K562 treated with DMSO at 1 percent for 48 hours (cell line): Measurements from ENCODE around the gene CD160. TPM values are rescaled to one million over a fixed set of nuclear protein-coding genes. Genes with fewer than 3 reads are reported as not detected.

Experiments used
- total RNA-seq: library from RNA; unstranded; fragments of 300-600 nt; gene quantifications from 2 replicates; pipeline ENCODE4 v1.2.3, GENCODE V29; 2022; ENCODE audit warnings: low replicate concordance; ENCODE audit errors: extremely low read depth

The CD160 gene
- total RNA-seq = not detected in 2 replicates

GRCh38 chr1:145719230-145720079, at the start of gene CD160:
Gene CD160 (plus strand): TSS chr1:145719499. CDS start chr1:145728328, 8,829 bp downstream.

GRCh38 chr1:145707183-145707867, 12.0 kb upstream of the CD160 start, which contains the start of gene PDZK1:
Gene PDZK1 (minus strand): TSS chr1:145707368. CDS start chr1:145688021, 19,347 bp downstream.

Other genes with a start within 250 kb of the CD160 start
- gene GPR89A, start 111.5 kb upstream of the CD160 start, total RNA-seq = not detected in 2 replicates
- gene PDZK1, start 12.1 kb upstream of the CD160 start, total RNA-seq = not detected in 2 replicates
- gene RNF115, start 104.6 kb downstream of the CD160 start, total RNA-seq = not detected in 2 replicates
- gene POLR3C, start 104.7 kb downstream of the CD160 start, total RNA-seq = not detected in 2 replicates
- not detected in 2 replicates for gene NUDT17, start 126.1 kb downstream of the CD160 start, total RNA-seq
- gene PIAS3, start 139.6 kb downstream of the CD160 start, total RNA-seq = not detected in 2 replicates
- gene ANKRD35, start 166.4 kb downstream of the CD160 start, total RNA-seq = not detected in 2 replicates
- not detected in 2 replicates for gene ITGA10, start 190.6 kb downstream of the CD160 start, total RNA-seq
- not detected in 2 replicates for gene PEX11B, start 199.2 kb downstream of the CD160 start, total RNA-seq
- gene RBM8A, start 208.0 kb downstream of the CD160 start, total RNA-seq = not detected in 2 replicates
- not detected in 2 replicates for gene LIX1L, start 238.5 kb downstream of the CD160 start, total RNA-seq
- gene ANKRD34A, start 245.1 kb downstream of the CD160 start, total RNA-seq = not detected in 2 replicates
- not detected in 2 replicates for gene POLR3GL, start 245.2 kb downstream of the CD160 start, total RNA-seq